NCI-H82 (cell line): ENCODE data around the gene PDIA2.
"Not testable (repeated sequence)": the region's sequence is repeated elsewhere in the genome, so short reads cannot be mapped to it uniquely, and the experiment has no call there.

Experiments
- DNase-seq: peaks from one replicate; lab custom pipeline; 2025; lab: John Stamatoyannopoulos, UW

The PDIA2 gene, protein sequence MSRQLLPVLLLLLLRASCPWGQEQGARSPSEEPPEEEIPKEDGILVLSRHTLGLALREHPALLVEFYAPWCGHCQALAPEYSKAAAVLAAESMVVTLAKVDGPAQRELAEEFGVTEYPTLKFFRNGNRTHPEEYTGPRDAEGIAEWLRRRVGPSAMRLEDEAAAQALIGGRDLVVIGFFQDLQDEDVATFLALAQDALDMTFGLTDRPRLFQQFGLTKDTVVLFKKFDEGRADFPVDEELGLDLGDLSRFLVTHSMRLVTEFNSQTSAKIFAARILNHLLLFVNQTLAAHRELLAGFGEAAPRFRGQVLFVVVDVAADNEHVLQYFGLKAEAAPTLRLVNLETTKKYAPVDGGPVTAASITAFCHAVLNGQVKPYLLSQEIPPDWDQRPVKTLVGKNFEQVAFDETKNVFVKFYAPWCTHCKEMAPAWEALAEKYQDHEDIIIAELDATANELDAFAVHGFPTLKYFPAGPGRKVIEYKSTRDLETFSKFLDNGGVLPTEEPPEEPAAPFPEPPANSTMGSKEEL

DNA sequence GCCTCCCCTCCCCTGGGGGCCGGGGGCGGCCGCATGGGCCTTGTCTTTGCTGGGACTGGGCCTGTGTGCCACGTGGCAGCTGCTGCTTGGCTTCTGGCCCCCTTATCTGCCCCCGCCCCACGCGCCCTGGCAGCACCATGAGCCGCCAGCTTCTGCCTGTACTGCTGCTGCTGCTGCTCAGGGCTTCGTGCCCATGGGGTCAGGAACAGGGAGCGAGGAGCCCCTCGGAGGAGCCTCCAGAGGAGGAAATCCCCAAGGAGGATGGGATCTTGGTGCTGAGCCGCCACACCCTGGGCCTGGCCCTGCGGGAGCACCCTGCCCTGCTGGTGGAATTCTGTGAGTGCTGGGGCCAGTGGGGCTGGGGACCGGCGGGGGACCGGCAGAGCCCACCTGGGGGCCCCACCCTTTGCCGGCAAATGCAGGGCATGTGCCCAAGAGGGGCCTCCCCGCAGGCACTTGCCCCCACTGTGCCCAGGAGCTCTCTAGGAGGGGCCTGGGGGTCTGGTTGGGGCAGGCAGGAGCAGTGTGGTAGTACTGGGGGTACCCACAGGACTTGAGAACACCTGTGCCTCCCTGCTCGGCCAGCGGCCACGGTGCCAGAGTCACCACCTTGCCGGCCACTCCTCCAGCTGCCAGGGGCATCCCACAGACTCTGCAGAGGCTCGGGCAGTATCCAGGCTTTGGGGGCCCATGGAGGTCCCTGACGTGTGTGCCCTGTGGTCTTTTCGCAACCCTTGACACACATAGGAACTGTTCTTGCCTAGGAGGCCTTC lies at the start of gene PDIA2:
PDIA2 (plus strand) TSS at position 132 of the 773 bp plus-strand sequence; CDS start at position 138, 6 bp downstream.
- no peak for DNase-seq

GRCh38 chr16:234468-235305 lies 48.3 kb upstream of the PDIA2 start, which contains the start of gene FAM234A:
TSS of gene FAM234A (plus strand) at chr16:234821. CDS start at chr16:254414, 19,593 bp downstream.
- peak; percentile 96 for DNase-seq

GRCh38 chr16:239948-240277 lies 43.1 kb upstream of the PDIA2 start:
- peak; percentile 19 for DNase-seq

GRCh38 chr16:240559-240958 lies 42.4 kb upstream of the PDIA2 start:
- DNase-seq, result no peak

- DNase-seq, result no peak
These were observed 40.7 kb upstream of the PDIA2 start for GRCh38 chr16:242281-242680.

- DNase-seq, result no peak
These were observed 39.6 kb upstream of the PDIA2 start for GRCh38 chr16:243348-243747.

- DNase-seq, result no peak
These were observed 37.9 kb upstream of the PDIA2 start for GRCh38 chr16:245105-245504.

GRCh38 chr16:247027-247426 lies 35.9 kb upstream of the PDIA2 start:
- no peak for DNase-seq

GRCh38 chr16:249431-249830 lies 33.5 kb upstream of the PDIA2 start:
- DNase-seq, result no peak

DNA sequence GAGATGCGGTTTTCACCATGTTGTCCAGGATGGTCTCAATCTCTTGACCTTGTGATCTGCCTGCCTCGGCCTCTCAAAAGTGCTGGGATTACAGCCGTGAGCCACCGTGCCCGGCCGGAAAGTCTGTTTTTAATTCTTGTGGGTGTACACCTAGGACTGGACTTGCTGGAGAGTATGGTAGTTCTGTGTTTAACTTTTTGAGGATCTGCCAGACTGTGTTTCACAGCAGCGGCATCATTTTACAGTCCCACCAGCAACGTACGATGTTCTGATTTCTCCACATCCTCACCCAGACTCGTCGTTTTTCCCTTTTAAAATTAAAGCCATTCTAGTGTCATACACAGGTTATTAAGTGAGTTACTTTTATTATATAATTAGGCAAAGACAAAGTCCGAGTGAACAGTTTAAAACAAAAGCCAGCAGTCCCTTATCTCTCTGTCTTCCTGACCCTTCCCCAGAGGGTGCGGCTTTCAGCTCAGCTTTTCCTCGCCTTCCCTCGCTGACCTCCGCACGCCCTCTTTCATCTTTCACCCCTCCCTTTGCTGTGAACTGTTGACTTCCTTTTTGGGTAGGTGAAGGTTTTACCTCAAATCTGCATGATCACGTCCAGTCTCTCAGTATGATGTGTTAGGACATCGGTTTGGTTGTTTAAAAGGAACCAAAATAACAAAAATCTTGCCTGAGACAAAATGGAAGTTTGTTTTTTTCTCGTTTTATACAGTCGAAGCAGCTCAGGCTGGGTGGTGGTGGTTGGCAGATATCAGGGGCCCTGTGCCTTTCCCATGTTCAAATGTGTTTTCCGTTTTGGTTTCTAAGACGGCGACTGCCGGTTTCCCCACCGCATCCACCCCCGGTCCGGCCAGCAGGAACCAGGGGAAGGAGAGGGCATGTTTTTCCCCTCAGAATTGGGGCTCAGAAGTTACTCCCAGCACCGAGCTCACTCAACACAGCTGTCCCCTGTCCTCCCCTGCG lies 30.3 kb upstream of the PDIA2 start:
- DNase-seq, result no peak

DNA sequence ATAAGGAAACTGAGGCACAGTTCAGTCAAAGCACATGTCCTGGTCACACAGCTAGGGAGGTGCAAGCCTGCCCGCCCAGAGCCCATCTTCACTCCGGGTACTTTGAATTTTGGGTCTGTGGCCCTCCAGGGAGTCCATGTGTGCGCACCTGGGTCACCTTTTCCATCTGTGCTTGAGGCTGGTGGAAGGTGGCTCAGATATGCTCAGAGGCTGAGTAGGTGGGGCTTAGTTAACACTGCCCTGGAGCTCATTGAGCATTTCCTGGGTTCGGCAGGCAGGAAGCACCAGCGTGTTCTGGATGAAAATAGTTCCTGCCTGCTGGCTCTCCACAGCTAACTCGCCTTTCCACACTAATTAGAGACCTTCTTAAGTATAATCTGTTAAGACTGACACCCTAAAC lies 29.1 kb upstream of the PDIA2 start:
- DNase-seq, result no peak

DNA sequence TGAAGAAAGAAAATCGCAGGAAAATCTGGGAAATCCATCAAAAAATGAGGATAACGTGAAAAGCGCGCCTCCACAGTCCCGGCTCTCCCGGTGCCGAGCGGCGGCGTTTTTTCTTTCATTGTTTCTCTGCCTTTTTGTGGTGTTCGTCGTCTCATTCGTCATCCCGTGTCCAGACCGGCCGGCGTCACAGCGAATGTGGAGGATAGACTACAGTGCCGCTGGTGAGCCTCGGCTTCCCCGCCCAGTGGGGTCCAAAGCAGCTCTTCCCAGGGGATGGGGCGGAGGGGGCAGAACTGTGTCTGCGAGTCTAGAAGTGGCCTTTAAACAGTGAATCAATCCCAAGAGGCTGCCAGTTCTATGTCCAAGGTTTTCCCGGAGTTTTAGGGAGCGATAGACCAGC lies 28.5 kb upstream of the PDIA2 start:
- DNase-seq, result no peak

DNA sequence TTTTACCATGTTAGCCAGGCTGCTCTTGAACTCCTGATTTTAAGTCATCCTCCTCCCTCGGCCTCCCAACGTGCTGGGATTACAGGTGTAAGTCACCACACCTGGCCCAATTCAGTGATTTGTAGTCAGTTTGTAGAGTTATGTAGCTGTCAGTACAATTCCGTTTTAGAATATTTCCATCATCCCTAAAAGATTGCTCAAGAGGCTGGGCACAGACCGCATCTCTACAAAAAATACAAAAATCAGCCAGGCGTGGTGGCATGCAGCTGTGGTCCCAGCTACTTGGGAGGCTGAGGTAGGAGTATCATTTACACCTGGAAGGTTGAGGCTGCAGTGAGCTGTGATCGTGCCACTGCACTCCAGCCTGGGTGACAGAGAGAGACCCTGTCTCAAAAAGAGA lies 27.8 kb upstream of the PDIA2 start:
- DNase-seq, result no peak

DNA sequence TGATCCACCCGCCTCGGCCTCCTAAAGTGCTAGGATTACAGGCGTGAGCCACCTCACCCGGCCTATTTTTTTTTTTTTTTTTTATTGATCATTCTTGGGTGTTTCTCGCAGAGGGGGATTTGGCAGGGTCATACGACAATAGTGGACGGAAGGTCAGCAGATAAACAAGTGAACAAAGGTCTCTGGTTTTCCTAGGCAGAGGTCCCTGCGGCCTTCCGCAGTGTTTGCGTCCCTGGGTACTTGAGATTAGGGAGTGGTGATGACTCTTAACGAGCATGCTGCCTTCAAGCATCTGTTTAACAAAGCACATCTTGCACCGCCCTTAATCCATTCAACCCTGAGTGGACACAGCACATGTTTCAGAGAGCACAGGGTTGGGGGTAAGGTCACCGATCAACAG lies 24.9 kb upstream of the PDIA2 start:
- not testable (repeated sequence) for DNase-seq

DNA sequence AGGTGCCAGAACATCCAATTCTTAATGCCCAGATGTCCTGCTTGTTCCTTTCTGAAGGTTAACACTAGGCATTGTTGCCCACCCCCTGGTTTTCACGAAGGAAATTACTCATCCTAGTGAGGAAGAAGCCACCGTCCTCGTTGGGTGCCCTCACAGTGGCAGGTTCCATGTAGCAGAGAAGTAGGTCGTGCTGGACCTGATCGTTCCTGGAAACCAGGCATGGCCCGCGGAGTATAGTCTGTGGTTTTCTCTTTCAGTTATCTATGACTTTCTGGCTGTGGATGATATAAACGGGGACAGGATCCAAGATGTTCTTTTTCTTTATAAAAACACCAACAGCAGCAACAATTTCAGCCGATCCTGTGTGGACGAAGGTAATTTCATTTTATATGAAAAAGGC lies 23.7 kb upstream of the PDIA2 start:
- no peak for DNase-seq

GRCh38 chr16:259814-260253 lies 23.1 kb upstream of the PDIA2 start:
- DNase-seq, result no peak

DNA sequence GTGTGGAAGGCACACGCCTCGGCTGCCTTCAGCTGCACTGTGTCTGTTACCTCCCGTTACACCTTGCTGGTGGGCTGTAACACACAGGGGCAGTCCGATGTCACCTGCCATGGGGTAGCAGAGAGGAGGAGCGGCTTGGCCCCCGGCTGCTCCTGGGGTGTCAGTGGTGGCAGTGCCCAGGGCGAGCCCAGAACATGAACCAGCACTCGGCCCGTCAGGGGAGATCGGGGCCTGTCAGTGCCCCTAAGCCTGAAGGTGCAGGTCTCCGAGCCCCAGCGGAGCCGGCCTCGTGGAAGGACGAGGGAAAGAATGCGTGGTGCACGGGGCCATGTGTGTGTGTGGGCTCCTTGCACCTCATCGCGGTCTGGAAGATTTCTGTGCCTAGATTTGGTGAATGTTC lies 22.6 kb upstream of the PDIA2 start:
- DNase-seq, result no peak

DNA sequence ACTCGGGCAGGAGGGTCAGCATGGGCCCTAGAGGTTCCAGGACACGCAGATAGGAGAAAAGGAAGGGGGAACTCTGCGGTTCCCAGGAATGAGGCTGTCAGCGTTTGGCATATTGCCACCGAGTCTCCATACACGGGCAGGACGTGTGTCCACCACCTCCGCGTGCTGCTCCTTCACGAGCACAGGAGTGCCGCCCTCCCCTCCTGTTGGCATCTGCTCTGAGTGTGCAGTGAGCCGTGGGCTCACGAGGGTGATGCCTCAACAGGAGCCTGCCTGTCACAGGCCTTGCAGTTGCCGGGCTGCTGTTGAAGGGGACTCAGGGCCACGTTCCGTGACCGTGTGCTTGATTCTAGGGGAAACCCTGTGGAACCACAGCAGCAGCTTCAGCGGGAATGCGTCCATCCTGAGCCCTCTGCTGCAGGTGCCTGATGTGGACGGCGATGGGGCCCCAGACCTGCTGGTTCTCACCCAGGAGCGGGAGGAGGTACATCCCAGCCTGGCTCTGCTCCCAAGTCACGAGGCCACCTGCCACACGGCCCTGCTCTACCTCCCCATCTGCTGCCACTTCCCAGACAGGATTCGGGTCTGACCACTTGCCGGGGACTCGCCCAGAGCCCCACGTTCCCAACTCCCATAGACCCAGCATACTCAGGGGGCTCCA lies 21.8 kb upstream of the PDIA2 start:
- DNase-seq, result no peak

DNA sequence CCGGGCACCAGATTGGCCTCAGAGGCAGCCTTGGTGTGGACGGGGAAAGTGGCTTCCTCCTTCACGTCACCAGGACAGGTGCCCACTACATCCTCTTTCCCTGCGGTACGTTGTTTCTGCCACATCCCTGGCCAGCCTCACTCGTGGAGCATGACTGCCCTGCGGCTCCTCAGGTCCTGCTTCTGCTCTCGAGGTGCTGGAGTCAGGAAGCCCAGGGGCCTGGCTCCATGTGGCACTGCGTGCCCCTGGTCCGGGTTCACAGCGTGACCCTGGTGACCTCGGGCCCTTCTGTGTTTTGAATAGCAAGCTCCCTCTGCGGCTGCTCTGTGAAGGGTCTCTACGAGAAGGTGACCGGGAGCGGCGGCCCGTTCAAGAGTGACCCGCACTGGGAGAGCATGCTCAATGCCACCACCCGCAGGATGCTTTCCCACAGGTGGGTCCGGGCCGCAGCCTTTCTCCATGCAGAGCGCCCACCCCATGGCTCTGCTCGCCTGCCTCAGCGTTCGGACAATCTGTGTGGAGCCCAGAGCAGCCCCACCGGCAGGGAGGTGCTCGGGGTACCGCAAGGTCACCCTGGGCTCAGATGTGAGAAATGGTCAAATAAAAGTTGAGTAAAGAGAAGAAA lies 20.7 kb upstream of the PDIA2 start:
- DNase-seq, result no peak
